Neural cell (in vitro differentiated cells): ENCODE measurements around the gene KIN. TPM values are rescaled to one million over a fixed set of nuclear protein-coding genes. Genes with fewer than 3 reads are reported as not detected.
A peak's percentile ranks its signal among the peaks of the same experiment; 100 is the strongest.

ENCODE experiments used
- H2AFZ ChIP-seq: fragments of 200-600, 300-800 bp; sonication (generic), shearing (Covaris generic); 2 replicates; pipeline ENCODE4 v1.6.0; 2014; ENCODE audit warnings: low read depth, mild to moderate bottlenecking, antibody characterized with exemption, low read length, moderate library complexity
- H3F3A ChIP-seq: fragments of 200-600 bp; shearing (Covaris generic); 2 replicates; pipeline ENCODE4 v1.6.1; 2016; ENCODE audit warnings: mild to moderate bottlenecking, moderate library complexity, mixed read lengths, antibody characterized with exemption, low read length; ENCODE audit not compliant: insufficient read depth, poor library complexity, severe bottlenecking
- H3K27ac ChIP-seq: fragments of 200-600, 300-800 bp; sonication (generic), shearing (Covaris generic); 2 replicates; pipeline ENCODE4 v1.5.1; 2014; ENCODE audit warnings: mild to moderate bottlenecking, low read length, moderate library complexity
- H3K27me3 ChIP-seq: fragments of 300-800, 200-600 bp; sonication (generic), shearing (Covaris generic); 2 replicates; pipeline ENCODE4 v1.6.0; 2014; ENCODE audit warnings: mild to moderate bottlenecking, low read depth, low read length, moderate library complexity; ENCODE audit not compliant: insufficient read depth
- H3K36me3 ChIP-seq: fragments of 300-800, 200-600 bp; sonication (generic), shearing (Covaris generic); 2 replicates; pipeline ENCODE4 v1.5.1; 2014; ENCODE audit warnings: mild to moderate bottlenecking, antibody characterized with exemption, low read length, moderate library complexity; ENCODE audit not compliant: insufficient read depth
- H3K4me2 ChIP-seq: fragments of 300-800, 200-600 bp; sonication (generic), shearing (Covaris generic); 2 replicates; pipeline ENCODE4 v1.6.0; 2014; ENCODE audit warnings: mild to moderate bottlenecking, low read length
- H3K4me3 ChIP-seq: fragments of 300-800, 200-600 bp; sonication (generic), shearing (Covaris generic); 2 replicates; pipeline ENCODE4 v1.5.1; 2014; ENCODE audit warnings: mild to moderate bottlenecking, low read length, moderate library complexity
- H3K79me2 ChIP-seq: fragments of 200-600 bp; shearing (Covaris generic); replicated peaks from 2 replicates; pipeline ENCODE4 v1.6.0; 2014; ENCODE audit warnings: mild to moderate bottlenecking, low read length, moderate library complexity; ENCODE audit not compliant: insufficient read depth
- H3K9ac ChIP-seq: fragments of 300-800, 200-600 bp; sonication (generic), shearing (Covaris generic); 2 replicates; pipeline ENCODE4 v1.6.1; 2016; ENCODE audit warnings: mild to moderate bottlenecking, low read length, mixed read lengths
- H3K9me2 ChIP-seq: fragments of 200-600 bp; shearing (Covaris generic); 2 replicates; pipeline ENCODE4 v1.6.1; 2016; ENCODE audit warnings: mild to moderate bottlenecking, low read length, mixed read lengths; ENCODE audit not compliant: insufficient read depth
- H3K9me3 ChIP-seq: fragments of 200-600, 300-800 bp; sonication (generic), shearing (Covaris generic); 2 replicates; pipeline ENCODE4 v1.6.1; 2016; ENCODE audit warnings: mild to moderate bottlenecking, mixed run types, low read length, moderate library complexity, mixed read lengths
- H4K20me1 ChIP-seq: fragments of 200-600 bp; shearing (Covaris generic); 2 replicates; pipeline ENCODE4 v1.6.1; 2016; ENCODE audit warnings: mild to moderate bottlenecking, mixed run types; ENCODE audit not compliant: insufficient read depth
- EP300 ChIP-seq: fragments of 450-650 bp; conservative IDR thresholded peaks from 2 replicates; pipeline ENCODE4 v1.6.1; 2014; ENCODE audit warnings: antibody characterized with exemption, mild to moderate bottlenecking, moderate library complexity; ENCODE audit not compliant: poor library complexity, severe bottlenecking
- EZH2 ChIP-seq: fragments of 200-600, 300-800 bp; shearing (Covaris generic), sonication (generic); IDR thresholded peaks from 2 replicates; pipeline ENCODE4 v1.6.1; 2014; ENCODE audit warnings: antibody characterized with exemption, low read length, borderline replicate concordance, mild to moderate bottlenecking; ENCODE audit not compliant: insufficient read depth, poor library complexity, severe bottlenecking
- MXI1 ChIP-seq: fragments of 450-650 bp; conservative IDR thresholded peaks from 2 replicates; pipeline ENCODE4 v1.6.1; 2014; ENCODE audit warnings: antibody characterized with exemption, mild to moderate bottlenecking; ENCODE audit not compliant: poor library complexity, severe bottlenecking
- POLR2AphosphoS5 ChIP-seq: IDR thresholded peaks from 2 replicates; pipeline ENCODE4 v1.6.1; 2012
- RAD21 ChIP-seq: fragments of 450-650 bp; conservative IDR thresholded peaks from 2 replicates; pipeline ENCODE4 v1.6.1; 2014; ENCODE audit warnings: antibody characterized with exemption, mild to moderate bottlenecking, moderate library complexity
- REST ChIP-seq: IDR thresholded peaks from 2 replicates; pipeline ENCODE4 v1.6.1; 2012; ENCODE audit warnings: borderline replicate concordance
- SMC3 ChIP-seq: fragments of 450-650 bp; conservative IDR thresholded peaks from 2 replicates; pipeline ENCODE4 v1.6.1; 2014; ENCODE audit warnings: antibody characterized with exemption, mild to moderate bottlenecking, moderate library complexity; ENCODE audit not compliant: poor library complexity
- TAF1 ChIP-seq: IDR thresholded peaks from 2 replicates; pipeline ENCODE4 v1.6.1; 2012; ENCODE audit warnings: low read depth
- polyA plus RNA-seq: library from polyadenylated mRNA; depleted of rRNA; stranded (reverse); fragments of >200 nt; gene quantifications from 2 replicates; pipeline ENCODE4 v1.2.3, GENCODE V29; 2014
- TF ChIP-seq, protein P1 (sequence below): fragments of 450-650 bp; IDR thresholded peaks from 2 replicates; pipeline ENCODE4 v1.5.1; 2014; ENCODE audit warnings: antibody characterized with exemption, mild to moderate bottlenecking, moderate library complexity; ENCODE audit not compliant: poor library complexity, severe bottlenecking

KIN gene
- polyA plus RNA-seq, 1 donor from 2014 or later, result 24.4 TPM

GRCh38 chr10:7804216-7804615 lies 16.4 kb upstream of the KIN start:
- no peaks in the 10 kb centered on the region for H4K20me1 ChIP-seq
- H3K9ac ChIP-seq, result no peak overlapping the region
- H3K4me2 ChIP-seq, result no peak overlapping the region
- no peaks in the 10 kb centered on the region for H3K9me3 ChIP-seq
- peaks cover 31% of the 10 kb centered on the region for H3K36me3 ChIP-seq
- H3K79me2 ChIP-seq, result no peaks in the 10 kb centered on the region
- no peak overlapping the region for H2AFZ ChIP-seq
- TF ChIP-seq REST (no peak), EZH2 (no peak), SMC3 (no peak), MXI1 (no peak), RAD21 (no peak), EP300 (no peak), POLR2AphosphoS5 (no peak), TAF1 (no peak)
- TF ChIP-seq, protein P1, sequence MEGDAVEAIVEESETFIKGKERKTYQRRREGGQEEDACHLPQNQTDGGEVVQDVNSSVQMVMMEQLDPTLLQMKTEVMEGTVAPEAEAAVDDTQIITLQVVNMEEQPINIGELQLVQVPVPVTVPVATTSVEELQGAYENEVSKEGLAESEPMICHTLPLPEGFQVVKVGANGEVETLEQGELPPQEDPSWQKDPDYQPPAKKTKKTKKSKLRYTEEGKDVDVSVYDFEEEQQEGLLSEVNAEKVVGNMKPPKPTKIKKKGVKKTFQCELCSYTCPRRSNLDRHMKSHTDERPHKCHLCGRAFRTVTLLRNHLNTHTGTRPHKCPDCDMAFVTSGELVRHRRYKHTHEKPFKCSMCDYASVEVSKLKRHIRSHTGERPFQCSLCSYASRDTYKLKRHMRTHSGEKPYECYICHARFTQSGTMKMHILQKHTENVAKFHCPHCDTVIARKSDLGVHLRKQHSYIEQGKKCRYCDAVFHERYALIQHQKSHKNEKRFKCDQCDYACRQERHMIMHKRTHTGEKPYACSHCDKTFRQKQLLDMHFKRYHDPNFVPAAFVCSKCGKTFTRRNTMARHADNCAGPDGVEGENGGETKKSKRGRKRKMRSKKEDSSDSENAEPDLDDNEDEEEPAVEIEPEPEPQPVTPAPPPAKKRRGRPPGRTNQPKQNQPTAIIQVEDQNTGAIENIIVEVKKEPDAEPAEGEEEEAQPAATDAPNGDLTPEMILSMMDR, result no peak
- no peaks in the 10 kb centered on the region for H3K27me3 ChIP-seq
- no peak overlapping the region for H3K4me3 ChIP-seq
- no peaks in the 10 kb centered on the region for H3F3A ChIP-seq
- no peaks in the 10 kb centered on the region for H3K9me2 ChIP-seq
- no peak overlapping the region for H3K27ac ChIP-seq

- TF ChIP-seq POLR2AphosphoS5 (peak; percentile 24), RAD21 (no peak), REST (no peak), TAF1 (no peak), EZH2 (no peak), EP300 (peak; percentile 70), MXI1 (no peak), SMC3 (no peak)
- TF ChIP-seq, protein P1, result no peak
- H3K36me3 ChIP-seq, result peaks cover 31% of the 10 kb centered on the region
Observed at GRCh38 chr10:7802606-7803005, 14.8 kb upstream of the KIN start.

More at GRCh38 chr10:7802606-7803005, 14.8 kb upstream of the KIN start:
- Histone ChIP-seq H3K4me3 (no peak overlapping the region), H3K9me2 (no peaks in the 10 kb centered on the region), H4K20me1 (no peaks in the 10 kb centered on the region), H3K27ac (no peak overlapping the region), H3K79me2 (no peaks in the 10 kb centered on the region), H3K9ac (no peak overlapping the region), H3K9me3 (no peaks in the 10 kb centered on the region), H3F3A (no peaks in the 10 kb centered on the region), H3K4me2 (no peak overlapping the region), H3K27me3 (no peaks in the 10 kb centered on the region), H2AFZ (no peak overlapping the region)
